PC-3 (cell line): Measurements from ENCODE around the gene HDAC4. TPM values are rescaled to one million over a fixed set of nuclear protein-coding genes. Genes with fewer than 3 reads are reported as not detected.

Experiments
- ATAC-seq: fragments of 200-7000 bp; cut with Tn5 transposase; 2 replicates; pipeline ENCODE4 v1.9.1; 2020; ENCODE audit warnings: mild to moderate bottlenecking, moderate library complexity
- BruUV-seq: library from RNA; stranded (reverse); fragments of 400-500 nt; replicated peaks from 2 replicates; lab custom pipeline; 2021; lab: Mats Ljungman, UMichigan
- CTCF ChIA-PET: fragments of 300-600 bp; sonication (Branson Sonifier 250); formaldehyde crosslinking; loops from one replicate; lab custom pipeline; 2022; ENCODE audit warnings: antibody characterized with exemption; lab: Charles Lee
- POLR2A ChIA-PET: fragments of 300-600 bp; sonication (Branson Sonifier 250); formaldehyde crosslinking; loops from one replicate; lab custom pipeline; 2022; ENCODE audit warnings: antibody characterized with exemption; ENCODE audit not compliant: unreplicated experiment; lab: Charles Lee
- DNase-seq: peaks from one replicate; pipeline ENCODE4 v3.0.0-alpha.2; 2015
- H2AFZ ChIP-seq: fragments of 300-600 bp; sonication (generic); 2 replicates; pipeline ENCODE4 v1.6.0; 2016; ENCODE audit warnings: antibody characterized with exemption, low read length
- H3F3A ChIP-seq: fragments of 300-600 bp; sonication (generic); one replicate; pipeline ENCODE4 v1.6.0; 2017; ENCODE audit warnings: antibody characterized with exemption, low read length, control low read depth, mild to moderate bottlenecking; ENCODE audit not compliant: unreplicated experiment
- H3K27ac ChIP-seq: fragments of 300-600 bp; sonication (generic); 2 replicates; pipeline ENCODE4 v1.5.1; 2016; ENCODE audit warnings: mild to moderate bottlenecking, low read length
- H3K27me3 ChIP-seq: fragments of 300-600 bp; sonication (generic); 2 replicates; pipeline ENCODE4 v1.6.1; 2016; ENCODE audit warnings: low read length, mixed read lengths
- H3K36me3 ChIP-seq: fragments of 300-600 bp; sonication (generic); 2 replicates; pipeline ENCODE4 v1.6.1; 2016; ENCODE audit warnings: low read depth, mixed run types, low read length, mixed read lengths
- H3K4me1 ChIP-seq: fragments of 300-600 bp; sonication (generic); 2 replicates; pipeline ENCODE4 v1.5.1; 2016; ENCODE audit warnings: low read length; ENCODE audit not compliant: insufficient read depth
- H3K4me2 ChIP-seq: fragments of 300-600 bp; sonication (generic); 2 replicates; pipeline ENCODE4 v1.6.0; 2016; ENCODE audit warnings: low read length
- H3K4me3 ChIP-seq: fragments of 300-600 bp; sonication (generic); 2 replicates; pipeline ENCODE4 v1.5.1; 2016; ENCODE audit warnings: mild to moderate bottlenecking, low read length, mixed read lengths
- H3K79me2 ChIP-seq: fragments of 300-600 bp; sonication (generic); 2 replicates; pipeline ENCODE4 v1.6.1; 2017; ENCODE audit warnings: low read length, mixed read lengths
- H3K9ac ChIP-seq: fragments of 300-600 bp; sonication (generic); 2 replicates; pipeline ENCODE4 v1.6.0; 2016; ENCODE audit warnings: mild to moderate bottlenecking, low read length
- H3K9me2 ChIP-seq: fragments of 300-600 bp; sonication (generic); replicated peaks from 2 replicates; pipeline ENCODE4 v1.6.1; 2016; ENCODE audit warnings: mixed run types, low read length, mixed read lengths
- H3K9me3 ChIP-seq: fragments of 300-600 bp; sonication (generic); 2 replicates; pipeline ENCODE4 v1.6.1; 2016; ENCODE audit warnings: low read length, mixed read lengths
- H4K20me1 ChIP-seq: fragments of 300-600 bp; sonication (generic); 2 replicates; pipeline ENCODE4 v1.6.1; 2016; ENCODE audit warnings: low read length, mixed read lengths
- EZH2 ChIP-seq: fragments of 300-600 bp; sonication (generic); IDR thresholded peaks from one replicate; pipeline ENCODE4 v1.6.1; 2017; ENCODE audit warnings: antibody characterized with exemption, mild to moderate bottlenecking, low read length; ENCODE audit not compliant: unreplicated experiment
- EZH2phosphoT487 ChIP-seq: fragments of 300-600 bp; sonication (generic); IDR thresholded peaks from 2 replicates; pipeline ENCODE4 v1.6.1; 2018; ENCODE audit warnings: mild to moderate bottlenecking, antibody characterized with exemption, low read length, borderline replicate concordance
- intact Hi-C: fragments of 100-400 bp; cut with micrococcal nuclease; formaldehyde crosslinking; loops from 2 replicates; pipeline ENCODE4 v1.9.0; 2023
- total RNA-seq: library from RNA; depleted of rRNA; stranded (reverse); fragments of >200 nt; gene quantifications from 2 replicates; pipeline ENCODE4 v1.2.3, GENCODE V29; 2014
- TF ChIP-seq, protein P1 (sequence below): fragments of 300-600 bp; sonication (generic); conservative IDR thresholded peaks from 2 replicates; pipeline ENCODE4 v1.5.1; 2017; ENCODE audit warnings: antibody characterized with exemption, low read depth, mild to moderate bottlenecking, low read length

Gene HDAC4
- total RNA-seq, 1 experiment from 2014 or later = 8.5 TPM

DNA sequence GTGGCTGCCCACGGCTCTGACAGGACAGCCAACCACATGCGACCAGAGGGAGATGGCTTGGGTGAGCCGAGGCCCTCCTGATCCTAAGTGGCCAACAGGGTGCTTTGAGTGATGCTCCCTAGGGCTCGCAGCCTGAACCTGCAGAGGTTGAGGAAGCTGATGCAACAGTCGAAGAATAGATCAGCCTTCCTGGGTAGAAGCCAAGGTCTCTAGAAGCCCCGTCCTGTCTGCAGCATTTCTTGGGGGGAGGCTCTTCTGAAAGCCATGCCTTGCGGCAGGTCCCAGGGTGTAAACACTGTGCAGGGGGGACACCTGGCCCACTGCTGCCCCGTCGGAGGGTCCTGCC lies 136.4 kb downstream of the HDAC4 start:
- POLR2A ChIA-PET = no interaction called here
- no TSS peak for BruUV-seq
- no peak overlapping the region for H3K9ac ChIP-seq
- intact Hi-C loops = no loop called here
- ATAC-seq (no peak), DNase-seq (no peak)
- peaks cover 34% of the 10 kb centered on the region for H3K4me1 ChIP-seq
- H4K20me1 ChIP-seq = peaks cover 8% of the 10 kb centered on the region; the same call in 1 of the 2 replicates
- no peak overlapping the region for H3K4me3 ChIP-seq
- peaks cover 31% of the 10 kb centered on the region for H3K79me2 ChIP-seq
- H2AFZ ChIP-seq = no peak overlapping the region
- no peak overlapping the region for H3K27ac ChIP-seq
- H3K9me2 ChIP-seq = no peaks in the 10 kb centered on the region
- H3F3A ChIP-seq = no peaks in the 10 kb centered on the region
- CTCF ChIA-PET = no interaction called here
- no peaks in the 10 kb centered on the region for H3K9me3 ChIP-seq
- H3K4me2 ChIP-seq = no peak overlapping the region
- no peak for TF ChIP-seq EZH2phosphoT487
- TF ChIP-seq EZH2 = no peak
- TF ChIP-seq, protein P1, sequence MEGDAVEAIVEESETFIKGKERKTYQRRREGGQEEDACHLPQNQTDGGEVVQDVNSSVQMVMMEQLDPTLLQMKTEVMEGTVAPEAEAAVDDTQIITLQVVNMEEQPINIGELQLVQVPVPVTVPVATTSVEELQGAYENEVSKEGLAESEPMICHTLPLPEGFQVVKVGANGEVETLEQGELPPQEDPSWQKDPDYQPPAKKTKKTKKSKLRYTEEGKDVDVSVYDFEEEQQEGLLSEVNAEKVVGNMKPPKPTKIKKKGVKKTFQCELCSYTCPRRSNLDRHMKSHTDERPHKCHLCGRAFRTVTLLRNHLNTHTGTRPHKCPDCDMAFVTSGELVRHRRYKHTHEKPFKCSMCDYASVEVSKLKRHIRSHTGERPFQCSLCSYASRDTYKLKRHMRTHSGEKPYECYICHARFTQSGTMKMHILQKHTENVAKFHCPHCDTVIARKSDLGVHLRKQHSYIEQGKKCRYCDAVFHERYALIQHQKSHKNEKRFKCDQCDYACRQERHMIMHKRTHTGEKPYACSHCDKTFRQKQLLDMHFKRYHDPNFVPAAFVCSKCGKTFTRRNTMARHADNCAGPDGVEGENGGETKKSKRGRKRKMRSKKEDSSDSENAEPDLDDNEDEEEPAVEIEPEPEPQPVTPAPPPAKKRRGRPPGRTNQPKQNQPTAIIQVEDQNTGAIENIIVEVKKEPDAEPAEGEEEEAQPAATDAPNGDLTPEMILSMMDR = no peak
- H3K27me3 ChIP-seq = no peaks in the 10 kb centered on the region
- no peaks in the 10 kb centered on the region for H3K36me3 ChIP-seq

DNA sequence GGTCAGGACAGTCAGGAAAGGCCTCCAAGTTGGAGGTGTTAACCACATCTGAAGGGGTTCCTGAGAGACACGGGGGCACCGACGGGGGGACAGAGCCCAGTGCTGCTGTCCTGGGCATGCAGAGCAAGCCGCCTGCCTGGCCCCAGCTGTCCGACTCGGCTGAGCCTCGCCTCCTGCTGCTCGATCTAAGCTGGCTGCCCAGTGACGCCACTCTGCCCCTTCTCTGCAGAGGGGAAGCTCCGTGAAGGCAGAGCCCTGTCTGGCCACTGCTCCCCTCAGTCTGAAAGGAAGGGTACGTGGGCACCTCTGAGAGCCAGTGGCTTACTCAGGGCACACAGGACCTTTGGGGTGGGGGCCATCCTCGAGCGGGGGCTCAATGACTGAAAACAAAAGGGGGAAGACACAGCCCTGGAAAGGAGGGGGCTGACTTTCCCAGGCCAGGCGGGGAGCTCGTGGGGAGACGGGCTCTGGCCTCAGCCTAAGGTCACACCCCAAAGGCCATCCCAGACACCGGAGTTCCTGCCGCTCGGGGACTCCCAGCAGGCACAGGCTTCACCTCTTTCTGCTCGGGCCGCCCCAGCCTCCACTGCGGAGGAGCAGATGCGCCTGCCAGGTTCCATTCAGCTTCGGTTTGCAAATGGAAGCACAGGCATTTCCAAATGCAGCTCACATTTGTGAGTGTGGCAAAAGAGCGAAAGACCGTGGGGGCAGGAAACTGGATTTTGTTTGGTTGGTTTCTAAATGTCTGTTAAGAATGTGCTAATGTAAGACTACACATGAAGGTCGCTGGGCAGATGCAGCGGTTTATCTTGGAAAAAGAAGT lies 136.9 kb downstream of the HDAC4 start:
- H3K79me2 ChIP-seq = peaks cover 28% of the 10 kb centered on the region
- H3K9me3 ChIP-seq = no peaks in the 10 kb centered on the region
- H3K27me3 ChIP-seq = no peaks in the 10 kb centered on the region
- POLR2A ChIA-PET = no interaction called here
- TF ChIP-seq, protein P1 = no peak
- TF ChIP-seq EZH2 (no peak), EZH2phosphoT487 (no peak)
- no TSS peak for BruUV-seq
- no peak overlapping the region for H3K9ac ChIP-seq
- peaks cover 8% of the 10 kb centered on the region; the same call in 1 of the 2 replicates for H4K20me1 ChIP-seq
- DNase-seq (no peak), ATAC-seq (no peak)
- no peak overlapping the region for H3K4me3 ChIP-seq
- no peaks in the 10 kb centered on the region for H3F3A ChIP-seq
- H2AFZ ChIP-seq = no peak overlapping the region
- no peak overlapping the region for H3K4me2 ChIP-seq
- no peaks in the 10 kb centered on the region for H3K36me3 ChIP-seq
- intact Hi-C loops = no loop called here
- no peaks in the 10 kb centered on the region for H3K9me2 ChIP-seq
- peaks cover 31% of the 10 kb centered on the region for H3K4me1 ChIP-seq
- CTCF ChIA-PET = no interaction called here
- no peak overlapping the region for H3K27ac ChIP-seq

DNA sequence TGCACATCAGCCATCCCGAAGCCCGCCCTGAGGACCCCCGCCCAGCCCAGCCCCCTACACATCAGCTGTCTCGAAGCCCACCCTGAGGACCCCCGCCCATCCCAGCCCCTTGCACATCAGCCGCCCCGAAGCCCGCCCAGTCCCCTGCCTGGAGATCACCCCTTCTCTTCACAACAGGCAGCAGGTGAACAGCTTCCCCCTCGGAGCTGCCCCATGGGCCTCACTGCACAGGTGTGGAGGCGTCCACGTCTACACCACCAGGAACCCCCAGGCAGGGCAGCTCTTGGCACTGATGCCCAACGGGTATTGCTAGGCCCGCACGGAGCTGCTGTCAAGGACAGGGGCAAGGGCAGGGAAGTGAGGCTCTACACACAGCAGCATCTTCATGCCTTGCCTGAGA lies 137.6 kb downstream of the HDAC4 start:
- peaks cover 24% of the 10 kb centered on the region for H3K79me2 ChIP-seq
- no peak overlapping the region for H3K27ac ChIP-seq
- BruUV-seq = no TSS peak

More for the DNA sequence above, 137.6 kb downstream of the HDAC4 start:
- Histone ChIP-seq H3K4me3 (no peak overlapping the region), H3K4me1 (peaks cover 24% of the 10 kb centered on the region), H2AFZ (no peak overlapping the region), H3K36me3 (no peaks in the 10 kb centered on the region), H3K9me2 (no peaks in the 10 kb centered on the region), H3F3A (no peaks in the 10 kb centered on the region), H3K27me3 (no peaks in the 10 kb centered on the region), H4K20me1 (0 out of 2 replicates have a peak, but pooled peaks cover 4% of the 10 kb centered on the region), H3K4me2 (no peak overlapping the region), H3K9me3 (no peaks in the 10 kb centered on the region), H3K9ac (no peak overlapping the region)
- intact Hi-C loops = no loop called here
- DNase-seq = no peak
- TF ChIP-seq, protein P1 = no peak
- TF ChIP-seq EZH2phosphoT487 = no peak
- no peak for TF ChIP-seq EZH2
- ChIA-PET POLR2A (no interaction called here), CTCF (no interaction called here)
- ATAC-seq = no peak
